ENCODE measurements around the gene BRD1. TPM values are rescaled to one million over a fixed set of nuclear protein-coding genes. Genes with fewer than 3 reads are reported as not detected.

The BRD1 gene
- total and polyA plus RNA-seq, 9 donors = 13.6 to 45.6 (median 35.8) TPM

GRCh38 chr22:49833340-49834007 is 5.8 kb upstream of the BRD1 start:
- no peaks in the 10 kb centered on the region for H3K27me3 ChIP-seq
- no peaks in the 10 kb centered on the region for H3K36me3 ChIP-seq
- H3K27ac ChIP-seq = no peak overlapping the region
- H3K4me1 ChIP-seq (ENCODE audit: insufficient read depth) = no peaks in the 10 kb centered on the region
- DNase-seq = no peak
- intact Hi-C loops (cut with DNase I) = no loop called here
- 90 to 93% (median 91%) methylated on average over 11 of the region's 11 CpGs for WGBS, 3 donors
- H3K4me3 ChIP-seq = no peak overlapping the region
- no peaks in the 10 kb centered on the region for H3K9me3 ChIP-seq
- no peak for TF ChIP-seq CTCF (IDR thresholded peaks at IDR 0.05)
- no peak for TF ChIP-seq EP300 (IDR thresholded peaks at IDR 0.05)
- no peak for TF ChIP-seq POLR2A (IDR thresholded peaks at IDR 0.05)

GRCh38 chr22:49829044-49829853 is 1.6 kb upstream of the BRD1 start:
- 95 to 96% (median 96%) methylated on average over 12 to 17 of the region's 17 CpGs for WGBS, 3 donors
- TF ChIP-seq POLR2A (IDR thresholded peaks at IDR 0.05) = no peak
- intact Hi-C loops (cut with DNase I) = loop anchor here in 1 of 4 donors (10.0 kb wide), 1 partner anchor 54 kb away; no protein-coding TSS in a partner anchor
- Histone ChIP-seq H3K4me3 (no peak overlapping the region), H3K27ac (no peak overlapping the region), H3K27me3 (no peaks in the 10 kb centered on the region), H3K4me1 (ENCODE audit: insufficient read depth) (peaks cover 25% of the 10 kb centered on the region), H3K36me3 (no peaks in the 10 kb centered on the region), H3K9me3 (no peaks in the 10 kb centered on the region)
- DNase-seq = no peak

GRCh38 chr22:49828599-49828965 is 909 bp upstream of the BRD1 start:
- no peak overlapping the region for H3K27ac ChIP-seq
- WGBS, 3 donors = 89 to 93% (median 92%) methylated on average over 14 of the region's 14 CpGs

GRCh38 chr22:49827271-49827852 is 311 bp downstream of the BRD1 start:
- intact Hi-C loops (cut with DNase I) = loop anchor here in 1 of 4 donors (10.0 kb wide), 1 partner anchor 53 kb away; no protein-coding TSS in a partner anchor
- TF ChIP-seq EP300 (IDR thresholded peaks at IDR 0.05) = no peak
- TF ChIP-seq POLR2A (IDR thresholded peaks at IDR 0.05) = no peak
- no peak for TF ChIP-seq CTCF (IDR thresholded peaks at IDR 0.05)
- 0 to 2% (median 0%) methylated on average over 27 to 109 of the region's 110 CpGs for WGBS, 3 donors

More at GRCh38 chr22:49828599-49828965, 909 bp upstream of the BRD1 start:
- Histone ChIP-seq H3K9me3 (no peaks in the 10 kb centered on the region), H3K4me1 (ENCODE audit: insufficient read depth) (peaks cover 25% of the 10 kb centered on the region), H3K36me3 (no peaks in the 10 kb centered on the region), H3K4me3 (no peak overlapping the region), H3K27me3 (no peaks in the 10 kb centered on the region)
- intact Hi-C loops (cut with DNase I) = loop anchor here in 1 of 4 donors (10.0 kb wide), 1 partner anchor 54 kb away; no protein-coding TSS in a partner anchor
- TF ChIP-seq EP300 (IDR thresholded peaks at IDR 0.05) (no peak), CTCF (IDR thresholded peaks at IDR 0.05) (no peak), POLR2A (IDR thresholded peaks at IDR 0.05) (no peak)
- DNase-seq = peak in 1 of 5 donors; percentile 49

More at GRCh38 chr22:49827271-49827852, 311 bp downstream of the BRD1 start:
- H3K27ac ChIP-seq = peak overlapping the region; percentile 87 to 97
- H3K27me3 ChIP-seq = no peaks in the 10 kb centered on the region
- DNase-seq = peak in 1 of 5 donors; percentile 53
- H3K36me3 ChIP-seq = no peaks in the 10 kb centered on the region
- H3K4me3 ChIP-seq = peak overlapping the region; percentile 69
- H3K4me1 ChIP-seq (ENCODE audit: insufficient read depth) = peaks cover 26% of the 10 kb centered on the region
- no peaks in the 10 kb centered on the region for H3K9me3 ChIP-seq
